Measurements from ENCODE around the gene RXRA.

DNA sequence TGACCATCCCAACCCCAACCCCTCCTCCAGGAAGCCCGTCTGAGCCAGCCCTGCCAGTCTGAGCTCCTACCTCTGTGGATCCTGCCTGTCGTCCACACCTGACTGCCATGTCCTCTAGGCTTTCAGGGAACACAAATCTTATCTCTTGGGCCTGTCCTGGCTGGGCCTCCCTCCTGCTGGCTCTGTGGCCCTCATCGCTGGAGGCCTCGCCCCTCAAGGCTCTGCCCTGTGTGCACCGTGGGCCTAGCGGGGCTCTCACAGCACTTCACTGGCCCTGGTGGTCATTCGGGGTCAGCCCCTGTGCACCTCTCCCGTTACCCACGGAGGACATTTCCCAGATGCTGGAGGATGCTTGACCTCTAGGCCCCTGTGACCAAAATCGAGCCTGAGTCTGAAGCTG is 133.3 kb downstream of the RXRA start:
- no peak for TF ChIP-seq POLR2AphosphoS5 (IDR thresholded peaks at IDR 0.05; ENCODE audit: low read depth)
- TF ChIP-seq, protein P1, sequence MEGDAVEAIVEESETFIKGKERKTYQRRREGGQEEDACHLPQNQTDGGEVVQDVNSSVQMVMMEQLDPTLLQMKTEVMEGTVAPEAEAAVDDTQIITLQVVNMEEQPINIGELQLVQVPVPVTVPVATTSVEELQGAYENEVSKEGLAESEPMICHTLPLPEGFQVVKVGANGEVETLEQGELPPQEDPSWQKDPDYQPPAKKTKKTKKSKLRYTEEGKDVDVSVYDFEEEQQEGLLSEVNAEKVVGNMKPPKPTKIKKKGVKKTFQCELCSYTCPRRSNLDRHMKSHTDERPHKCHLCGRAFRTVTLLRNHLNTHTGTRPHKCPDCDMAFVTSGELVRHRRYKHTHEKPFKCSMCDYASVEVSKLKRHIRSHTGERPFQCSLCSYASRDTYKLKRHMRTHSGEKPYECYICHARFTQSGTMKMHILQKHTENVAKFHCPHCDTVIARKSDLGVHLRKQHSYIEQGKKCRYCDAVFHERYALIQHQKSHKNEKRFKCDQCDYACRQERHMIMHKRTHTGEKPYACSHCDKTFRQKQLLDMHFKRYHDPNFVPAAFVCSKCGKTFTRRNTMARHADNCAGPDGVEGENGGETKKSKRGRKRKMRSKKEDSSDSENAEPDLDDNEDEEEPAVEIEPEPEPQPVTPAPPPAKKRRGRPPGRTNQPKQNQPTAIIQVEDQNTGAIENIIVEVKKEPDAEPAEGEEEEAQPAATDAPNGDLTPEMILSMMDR (IDR thresholded peaks at IDR 0.05; ENCODE audit: insufficient read depth, low read length) = no peak
